GM21529 (cell line): ENCODE measurements around the gene KRT31.
"Not testable (repeated sequence)": the region's sequence is repeated elsewhere in the genome, so short reads cannot be mapped to it uniquely, and the experiment has no call there.

Experiments used
- ATAC-seq: cut with Tn5 transposase; IDR thresholded peaks from one replicate; pipeline ENCODE4 v1.9.1; 2021; ENCODE audit not compliant: unreplicated experiment

KRT31 gene

GRCh38 chr17:41396996-41397660 is at the start of gene KRT31:
KRT31 (minus strand) TSS chr17:41397608; CDS start chr17:41397539, 69 bp downstream.
- ATAC-seq, result no peak

- ATAC-seq, result no peak
Observed at GRCh38 chr17:41446806-41447205, 49.4 kb upstream of the KRT31 start.

- no peak for ATAC-seq
Observed at GRCh38 chr17:41444640-41445039, 47.2 kb upstream of the KRT31 start.

GRCh38 chr17:41444186-41444585 is 46.8 kb upstream of the KRT31 start:
- no peak for ATAC-seq

GRCh38 chr17:41442739-41443138 is 45.3 kb upstream of the KRT31 start:
- no peak for ATAC-seq

- ATAC-seq, result no peak
Observed at GRCh38 chr17:41440531-41441033, 43.2 kb upstream of the KRT31 start, which contains the start of gene KRT38. KRT38 (minus strand) TSS chr17:41440983; CDS start chr17:41440921, 62 bp downstream.

- no peak for ATAC-seq
Observed at GRCh38 chr17:41439375-41439774, 42.0 kb upstream of the KRT31 start.

GRCh38 chr17:41437769-41438168 is 40.4 kb upstream of the KRT31 start:
- no peak for ATAC-seq

- no peak for ATAC-seq
Observed at GRCh38 chr17:41437254-41437653, 39.8 kb upstream of the KRT31 start.

- ATAC-seq, result no peak
Observed at GRCh38 chr17:41434415-41434814, 37.0 kb upstream of the KRT31 start.

GRCh38 chr17:41434005-41434404 is 36.6 kb upstream of the KRT31 start:
- no peak for ATAC-seq

- ATAC-seq, result no peak
Observed at GRCh38 chr17:41433586-41433985, 36.2 kb upstream of the KRT31 start.

- ATAC-seq, result not testable (repeated sequence)
Observed at GRCh38 chr17:41430376-41430775, 33.0 kb upstream of the KRT31 start.

- no peak for ATAC-seq
Observed at GRCh38 chr17:41429667-41430066, 32.3 kb upstream of the KRT31 start.

GRCh38 chr17:41428591-41429291 is 31.3 kb upstream of the KRT31 start:
- no peak for ATAC-seq

- no peak for ATAC-seq
Observed at GRCh38 chr17:41424111-41424635, 26.8 kb upstream of the KRT31 start, which contains the start of gene KRT37. KRT37 (minus strand) TSS chr17:41424585; CDS start chr17:41424523, 62 bp downstream.

GRCh38 chr17:41422586-41422985 is 25.2 kb upstream of the KRT31 start:
- ATAC-seq, result not testable (repeated sequence)

GRCh38 chr17:41421617-41422016 is 24.2 kb upstream of the KRT31 start:
- ATAC-seq, result no peak

GRCh38 chr17:41421116-41421515 is 23.7 kb upstream of the KRT31 start:
- ATAC-seq, result no peak

- no peak for ATAC-seq
Observed at GRCh38 chr17:41420134-41420533, 22.7 kb upstream of the KRT31 start.

GRCh38 chr17:41419716-41420115 is 22.3 kb upstream of the KRT31 start:
- no peak for ATAC-seq
